ENCODE data around the gene PRKD1.

PRKD1 gene

DNA sequence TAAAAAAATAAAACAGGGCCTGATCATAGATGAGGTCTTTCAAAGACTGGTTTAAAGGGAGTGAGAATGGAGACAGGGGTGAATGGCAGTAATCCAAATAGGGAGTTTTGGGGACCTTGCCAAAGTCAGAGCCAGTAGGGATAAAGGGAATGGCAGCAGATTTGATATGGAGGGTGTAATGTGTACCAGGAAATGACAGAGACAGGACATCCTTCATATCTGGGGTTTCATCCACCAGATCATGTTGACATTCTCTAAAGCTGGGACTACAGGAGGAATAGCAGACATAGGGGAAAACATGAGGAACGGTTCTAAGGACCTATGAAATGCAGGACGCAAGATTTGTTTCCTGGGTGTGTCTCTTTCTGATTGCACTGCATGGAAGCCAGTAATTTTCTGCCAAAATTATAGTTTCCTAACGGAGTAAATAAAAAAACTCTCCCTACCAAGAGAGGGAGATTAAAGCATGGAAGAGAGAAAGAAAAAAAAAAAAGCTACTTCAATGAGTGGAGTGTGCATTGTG lies 169.9 kb downstream of the PRKD1 start:
- FAIRE-seq (no peak), DNase-seq (ENCODE audit: insufficient read length, low spot score) (no peak)
- no peak for TF ChIP-seq PAX5 (IDR thresholded peaks at IDR 0.05; ENCODE audit: insufficient read depth, low read length, severe bottlenecking)
- TF ChIP-seq POU2F2 (IDR thresholded peaks at IDR 0.05; ENCODE audit: low read depth, low read length), result no peak
- TF ChIP-seq SPI1 (IDR thresholded peaks at IDR 0.05; ENCODE audit: low read depth, low read length), result no peak
- no peak for TF ChIP-seq TAF1 (IDR thresholded peaks at IDR 0.05; ENCODE audit: low read depth, low read length)
- TF ChIP-seq POLR2A (IDR thresholded peaks at IDR 0.05; ENCODE audit: low read depth, low read length), result no peak
- no peak for TF ChIP-seq POLR2AphosphoS5 (IDR thresholded peaks at IDR 0.05; ENCODE audit: low read depth, low read length)

DNA sequence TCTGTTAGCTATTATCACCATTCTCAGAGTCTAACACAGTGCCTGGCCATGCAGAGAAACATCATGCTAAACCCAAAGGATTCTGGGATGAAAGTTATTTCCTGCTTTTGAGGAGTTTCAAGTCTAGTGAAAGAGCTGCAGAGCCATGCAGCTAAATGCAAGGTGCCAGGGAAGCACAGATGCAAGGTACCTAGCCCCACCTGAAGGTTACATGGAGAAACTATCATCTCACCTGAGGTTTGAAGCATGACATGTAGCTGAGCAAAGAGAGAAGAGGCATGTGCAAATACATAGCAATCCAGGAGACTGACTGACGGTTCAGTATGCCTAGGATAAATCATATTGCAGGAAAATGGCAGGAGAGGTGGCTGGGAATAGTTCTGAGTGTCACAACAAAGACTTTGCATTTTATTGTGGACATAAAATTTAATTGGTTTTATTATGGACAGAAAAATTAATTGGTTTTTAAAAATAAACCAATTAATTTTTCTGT lies 170.4 kb downstream of the PRKD1 start:
- DNase-seq (ENCODE audit: insufficient read length, low spot score), result no peak
- FAIRE-seq, result no peak
- TF ChIP-seq POU2F2 (IDR thresholded peaks at IDR 0.05; ENCODE audit: low read depth, low read length) (no peak), POLR2A (IDR thresholded peaks at IDR 0.05; ENCODE audit: low read depth, low read length) (no peak), POLR2AphosphoS5 (IDR thresholded peaks at IDR 0.05; ENCODE audit: low read depth, low read length) (no peak), TAF1 (IDR thresholded peaks at IDR 0.05; ENCODE audit: low read depth, low read length) (no peak), PAX5 (IDR thresholded peaks at IDR 0.05; ENCODE audit: insufficient read depth, low read length, severe bottlenecking) (no peak), SPI1 (IDR thresholded peaks at IDR 0.05; ENCODE audit: low read depth, low read length) (no peak)

DNA sequence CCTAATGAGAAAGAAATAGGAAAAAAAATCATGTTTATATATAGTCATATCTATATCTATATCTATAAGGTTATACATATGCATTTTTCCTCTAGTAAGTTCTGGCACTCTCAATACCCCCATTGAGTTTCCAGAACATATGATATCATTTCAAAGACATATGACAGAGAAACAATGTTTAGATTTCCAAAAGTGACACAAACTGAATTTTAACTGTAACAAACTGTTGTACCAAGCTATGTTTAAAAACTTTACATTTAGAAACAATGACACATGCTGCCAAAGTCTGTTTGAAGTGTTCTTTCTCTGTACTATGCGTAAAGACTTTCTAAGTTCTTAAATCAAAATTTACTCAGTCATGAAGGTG lies 171.6 kb downstream of the PRKD1 start:
- TF ChIP-seq TAF1 (IDR thresholded peaks at IDR 0.05; ENCODE audit: low read depth, low read length) (no peak), POU2F2 (IDR thresholded peaks at IDR 0.05; ENCODE audit: low read depth, low read length) (no peak), SPI1 (IDR thresholded peaks at IDR 0.05; ENCODE audit: low read depth, low read length) (no peak), PAX5 (IDR thresholded peaks at IDR 0.05; ENCODE audit: insufficient read depth, low read length, severe bottlenecking) (no peak), POLR2AphosphoS5 (IDR thresholded peaks at IDR 0.05; ENCODE audit: low read depth, low read length) (no peak), POLR2A (IDR thresholded peaks at IDR 0.05; ENCODE audit: low read depth, low read length) (no peak)
- DNase-seq (ENCODE audit: insufficient read length, low spot score), result no peak
- FAIRE-seq, result no peak

DNA sequence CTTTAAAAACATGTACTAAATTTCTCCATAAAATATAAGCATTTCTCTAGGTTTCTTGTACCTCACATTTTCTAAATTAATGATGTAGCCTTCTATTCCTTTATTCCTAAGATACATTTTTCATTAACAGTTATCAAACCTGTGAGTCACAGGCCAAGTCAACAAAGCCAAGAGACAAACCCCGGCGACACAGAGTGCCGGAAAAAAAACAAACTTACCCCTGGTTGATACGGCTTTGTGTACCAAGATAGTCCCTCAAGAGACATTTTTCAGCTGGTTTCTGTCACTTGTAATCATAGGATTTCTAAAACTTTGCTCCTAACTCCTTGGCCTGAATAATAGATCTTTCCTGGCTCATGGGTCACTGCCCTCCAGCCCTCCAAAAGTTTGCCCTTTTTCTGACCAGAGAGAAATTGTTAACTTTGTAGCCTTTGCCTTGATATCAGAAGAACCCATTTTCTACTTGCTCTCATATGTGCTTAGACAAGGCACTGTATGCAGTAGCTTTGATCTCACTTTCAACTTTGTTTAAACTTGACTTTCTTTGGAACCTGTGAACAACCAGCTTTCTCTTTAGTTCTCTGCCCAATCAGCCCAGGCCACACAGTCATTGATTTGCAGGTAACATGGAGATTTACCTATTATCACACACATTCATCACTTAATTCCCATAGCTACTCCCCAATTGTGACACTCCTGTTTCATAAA lies 172.2 kb downstream of the PRKD1 start:
- FAIRE-seq, result no peak
- TF ChIP-seq SPI1 (IDR thresholded peaks at IDR 0.05; ENCODE audit: low read depth, low read length) (no peak), POLR2A (IDR thresholded peaks at IDR 0.05; ENCODE audit: low read depth, low read length) (no peak), POLR2AphosphoS5 (IDR thresholded peaks at IDR 0.05; ENCODE audit: low read depth, low read length) (no peak), POU2F2 (IDR thresholded peaks at IDR 0.05; ENCODE audit: low read depth, low read length) (no peak), PAX5 (IDR thresholded peaks at IDR 0.05; ENCODE audit: insufficient read depth, low read length, severe bottlenecking) (no peak), TAF1 (IDR thresholded peaks at IDR 0.05; ENCODE audit: low read depth, low read length) (no peak)
- DNase-seq (ENCODE audit: insufficient read length, low spot score), result no peak

DNA sequence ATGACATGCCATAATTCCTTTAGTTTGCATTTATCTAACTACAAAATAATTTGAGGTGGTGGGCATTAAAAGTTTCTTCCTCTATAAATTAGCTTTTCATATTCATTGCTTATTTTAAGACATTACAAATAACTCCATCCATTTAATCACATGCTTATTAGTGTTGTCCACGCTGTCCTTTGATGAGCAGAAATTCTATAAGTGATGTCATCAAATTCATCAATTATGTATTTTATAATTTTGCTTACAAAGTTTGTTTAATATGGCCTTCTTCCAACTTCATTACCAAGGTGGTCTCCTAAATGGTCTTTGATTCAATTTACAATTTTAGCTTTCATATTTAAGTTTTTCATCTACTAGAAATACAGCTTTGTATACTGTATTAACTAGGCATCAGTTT lies 173.5 kb downstream of the PRKD1 start:
- FAIRE-seq, result no peak
- TF ChIP-seq POLR2A (IDR thresholded peaks at IDR 0.05; ENCODE audit: low read depth, low read length), result no peak
- no peak for TF ChIP-seq POLR2AphosphoS5 (IDR thresholded peaks at IDR 0.05; ENCODE audit: low read depth, low read length)
- no peak for TF ChIP-seq TAF1 (IDR thresholded peaks at IDR 0.05; ENCODE audit: low read depth, low read length)
- TF ChIP-seq PAX5 (IDR thresholded peaks at IDR 0.05; ENCODE audit: insufficient read depth, low read length, severe bottlenecking), result no peak
- TF ChIP-seq SPI1 (IDR thresholded peaks at IDR 0.05; ENCODE audit: low read depth, low read length), result no peak
- TF ChIP-seq POU2F2 (IDR thresholded peaks at IDR 0.05; ENCODE audit: low read depth, low read length), result no peak
- DNase-seq (ENCODE audit: insufficient read length, low spot score), result no peak

DNA sequence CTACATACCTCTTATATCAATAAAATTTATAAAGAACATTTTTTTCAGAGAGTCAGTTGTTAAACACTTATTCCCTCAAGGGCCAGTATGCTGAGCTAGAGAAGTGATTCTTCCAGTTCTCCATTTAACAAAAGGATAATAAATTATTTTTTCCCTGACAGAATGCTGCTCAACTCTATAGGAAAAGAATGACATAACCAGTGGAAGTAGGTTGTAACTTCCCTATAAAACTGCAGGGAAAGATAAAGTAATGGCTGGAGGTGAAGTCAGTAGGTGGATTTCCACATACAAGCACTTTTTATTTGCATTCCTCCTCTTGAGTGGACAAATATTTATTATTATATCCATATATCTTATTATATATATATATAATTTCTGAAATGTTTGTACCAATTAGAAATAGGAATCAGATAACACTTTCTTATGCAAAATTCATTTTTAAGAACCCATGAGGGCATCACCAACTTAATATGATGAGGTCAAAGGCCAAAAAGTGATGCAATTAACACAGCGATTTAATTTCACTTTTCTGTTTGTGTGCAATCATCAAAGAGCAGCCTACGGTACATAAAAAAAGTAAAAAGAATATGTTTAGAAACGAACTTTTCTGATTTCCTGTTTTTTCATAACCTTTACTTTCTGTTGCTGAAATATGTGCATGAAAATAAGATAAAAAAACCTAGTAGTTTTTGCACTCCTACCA lies 175.3 kb downstream of the PRKD1 start:
- DNase-seq (ENCODE audit: insufficient read length, low spot score) (no peak), FAIRE-seq (no peak)
- no peak for TF ChIP-seq POLR2A (IDR thresholded peaks at IDR 0.05; ENCODE audit: low read depth, low read length)
- TF ChIP-seq POLR2AphosphoS5 (IDR thresholded peaks at IDR 0.05; ENCODE audit: low read depth, low read length), result no peak
- TF ChIP-seq PAX5 (IDR thresholded peaks at IDR 0.05; ENCODE audit: insufficient read depth, low read length, severe bottlenecking), result no peak
- TF ChIP-seq POU2F2 (IDR thresholded peaks at IDR 0.05; ENCODE audit: low read depth, low read length), result no peak
- no peak for TF ChIP-seq SPI1 (IDR thresholded peaks at IDR 0.05; ENCODE audit: low read depth, low read length)
- TF ChIP-seq TAF1 (IDR thresholded peaks at IDR 0.05; ENCODE audit: low read depth, low read length), result no peak

DNA sequence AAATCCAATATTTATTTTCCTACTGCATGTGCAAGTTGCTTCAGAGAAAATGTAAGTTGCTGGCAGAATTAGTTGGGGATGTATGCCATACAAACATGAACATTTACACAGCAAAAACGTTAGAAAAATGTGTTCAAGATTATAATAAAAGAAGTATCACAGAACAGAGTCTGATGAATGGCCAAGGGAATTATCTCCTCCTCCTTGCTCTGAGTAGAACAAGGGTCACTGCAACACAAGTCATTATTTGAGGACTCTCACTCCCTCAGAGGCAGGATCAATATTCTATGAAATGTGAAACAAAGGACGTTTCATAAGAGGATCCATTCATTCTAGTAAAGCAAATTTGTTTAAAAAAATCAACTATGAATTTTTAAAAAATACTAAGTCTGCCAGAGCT lies 177.8 kb downstream of the PRKD1 start:
- DNase-seq (ENCODE audit: insufficient read length, low spot score) (no peak), FAIRE-seq (no peak)
- TF ChIP-seq POLR2A (IDR thresholded peaks at IDR 0.05; ENCODE audit: low read depth, low read length) (no peak), SPI1 (IDR thresholded peaks at IDR 0.05; ENCODE audit: low read depth, low read length) (no peak), PAX5 (IDR thresholded peaks at IDR 0.05; ENCODE audit: insufficient read depth, low read length, severe bottlenecking) (no peak), TAF1 (IDR thresholded peaks at IDR 0.05; ENCODE audit: low read depth, low read length) (no peak), POU2F2 (IDR thresholded peaks at IDR 0.05; ENCODE audit: low read depth, low read length) (no peak), POLR2AphosphoS5 (IDR thresholded peaks at IDR 0.05; ENCODE audit: low read depth, low read length) (no peak)

DNA sequence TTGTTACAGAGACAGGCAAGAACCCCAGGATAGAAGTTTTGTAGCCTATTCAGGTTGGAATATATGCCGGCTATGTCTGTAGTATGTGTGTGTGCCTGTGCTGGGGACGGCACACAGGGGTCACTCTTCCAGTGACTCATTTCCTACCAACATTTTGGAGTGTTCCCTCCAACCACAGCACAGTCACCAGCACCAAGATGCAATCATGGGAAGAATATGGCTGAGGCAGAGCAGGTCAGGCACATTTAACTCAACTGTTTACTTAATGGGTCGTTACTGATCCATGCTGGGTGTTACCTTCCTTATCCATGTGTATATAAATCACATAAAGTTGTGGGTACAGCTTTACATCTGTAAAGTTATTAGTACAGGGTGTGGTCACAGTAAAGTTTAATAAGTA lies 178.3 kb downstream of the PRKD1 start:
- DNase-seq (ENCODE audit: insufficient read length, low spot score), result no peak
- TF ChIP-seq TAF1 (IDR thresholded peaks at IDR 0.05; ENCODE audit: low read depth, low read length) (no peak), SPI1 (IDR thresholded peaks at IDR 0.05; ENCODE audit: low read depth, low read length) (no peak), POU2F2 (IDR thresholded peaks at IDR 0.05; ENCODE audit: low read depth, low read length) (no peak), POLR2A (IDR thresholded peaks at IDR 0.05; ENCODE audit: low read depth, low read length) (no peak), PAX5 (IDR thresholded peaks at IDR 0.05; ENCODE audit: insufficient read depth, low read length, severe bottlenecking) (no peak), POLR2AphosphoS5 (IDR thresholded peaks at IDR 0.05; ENCODE audit: low read depth, low read length) (no peak)
- no peak for FAIRE-seq

DNA sequence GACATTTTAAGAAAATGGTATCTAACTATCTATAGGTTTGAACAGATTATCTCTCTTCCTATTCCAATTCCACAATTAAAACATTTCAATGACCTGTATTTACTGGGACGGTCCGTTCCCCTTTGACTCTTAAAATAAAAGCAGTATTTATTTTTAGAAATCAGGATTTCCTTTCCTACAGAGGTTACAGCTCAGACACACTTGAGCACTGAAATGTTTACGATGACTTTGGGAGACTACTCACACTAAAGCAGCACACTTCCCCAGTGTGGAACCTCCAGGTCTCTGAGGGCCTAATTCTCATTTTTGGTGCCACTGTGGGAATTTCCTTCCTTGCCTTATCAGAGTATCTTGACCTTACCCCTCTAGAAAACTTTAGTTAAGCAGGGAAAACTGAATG lies 181.8 kb downstream of the PRKD1 start:
- no peak for TF ChIP-seq POLR2AphosphoS5 (IDR thresholded peaks at IDR 0.05; ENCODE audit: low read depth, low read length)
- no peak for TF ChIP-seq TAF1 (IDR thresholded peaks at IDR 0.05; ENCODE audit: low read depth, low read length)
- TF ChIP-seq PAX5 (IDR thresholded peaks at IDR 0.05; ENCODE audit: insufficient read depth, low read length, severe bottlenecking), result no peak
- no peak for TF ChIP-seq POU2F2 (IDR thresholded peaks at IDR 0.05; ENCODE audit: low read depth, low read length)
- no peak for TF ChIP-seq SPI1 (IDR thresholded peaks at IDR 0.05; ENCODE audit: low read depth, low read length)
- TF ChIP-seq POLR2A (IDR thresholded peaks at IDR 0.05; ENCODE audit: low read depth, low read length), result no peak
- FAIRE-seq, result no peak
- DNase-seq (ENCODE audit: insufficient read length, low spot score), result no peak
